Smooth muscle cell (in vitro differentiated cells): Measurements from ENCODE around the gene LSP1. TPM values are rescaled to one million over a fixed set of nuclear protein-coding genes. Genes with fewer than 3 reads are reported as not detected.

Source experiments
- DNase-seq: peaks from one replicate; lab custom pipeline; 2025; ENCODE audit not compliant: unreplicated experiment; lab: John Stamatoyannopoulos, UW
- H2AFZ ChIP-seq: fragments of 200-600 bp; sonication (generic); 2 replicates; pipeline ENCODE4 v1.6.0; 2016; ENCODE audit warnings: antibody characterized with exemption, low read depth, mild to moderate bottlenecking
- H3F3A ChIP-seq: fragments of 200-600 bp; sonication (generic); 2 replicates; pipeline ENCODE4 v1.6.0; 2017; ENCODE audit warnings: antibody characterized with exemption, low read depth
- H3K27ac ChIP-seq: fragments of 200-600 bp; sonication (generic); 2 replicates; pipeline ENCODE4 v1.5.1; 2016; ENCODE audit warnings: low read depth, mild to moderate bottlenecking
- H3K27me3 ChIP-seq: fragments of 200-600 bp; sonication (generic); 2 replicates; pipeline ENCODE4 v1.6.1; 2016; ENCODE audit warnings: low read depth, mild to moderate bottlenecking
- H3K36me3 ChIP-seq: fragments of 200-600 bp; sonication (generic); 2 replicates; pipeline ENCODE4 v1.5.1; 2016; ENCODE audit warnings: low read depth
- H3K4me1 ChIP-seq: fragments of 200-600 bp; sonication (generic); 2 replicates; pipeline ENCODE4 v1.5.1; 2016; ENCODE audit warnings: low read depth
- H3K4me2 ChIP-seq: fragments of 200-600 bp; sonication (generic); 2 replicates; pipeline ENCODE4 v1.6.0; 2016; ENCODE audit warnings: mild to moderate bottlenecking
- H3K4me3 ChIP-seq: fragments of 200-600 bp; sonication (generic); 2 replicates; pipeline ENCODE4 v1.5.1; 2016; ENCODE audit warnings: mild to moderate bottlenecking
- H3K79me2 ChIP-seq: fragments of 200-600 bp; sonication (generic); 2 replicates; pipeline ENCODE4 v1.6.0; 2016; ENCODE audit warnings: low read depth, mild to moderate bottlenecking
- H3K9ac ChIP-seq: fragments of 200-600 bp; sonication (generic); 2 replicates; pipeline ENCODE4 v1.6.0; 2016; ENCODE audit warnings: low read depth
- H3K9me3 ChIP-seq: fragments of 200-600 bp; sonication (generic); replicated peaks from 2 replicates; pipeline ENCODE4 v1.5.1; 2016; ENCODE audit warnings: low read depth
- H4K20me1 ChIP-seq: fragments of 200-600 bp; sonication (generic); 2 replicates; pipeline ENCODE4 v1.6.0; 2016; ENCODE audit warnings: low read depth
- WGBS: methylation state at CpG from one replicate; pipeline ENCODE4 v1.1.7; 2016; ENCODE audit warnings: low lambda C conversion rate; 5-methylcytosine and 5-hydroxymethylcytosine counted together
- polyA plus RNA-seq: library from polyadenylated mRNA; unstranded; fragments of >200 nt; fragmentation: Nextera tagmentation; extraction: Ambion mirVana; gene quantifications from 2 replicates; pipeline ENCODE4 v1.2.1, GENCODE V29; 2016
- total RNA-seq: library from RNA; depleted of rRNA; stranded (reverse); fragments of >200 nt; gene quantifications from 2 replicates; pipeline ENCODE4 v1.2.3, GENCODE V29; 2014
- TF ChIP-seq, protein P1 (sequence below): fragments of 200-600 bp; sonication (generic); IDR thresholded peaks from 2 replicates; pipeline ENCODE4 v1.5.1; 2017; ENCODE audit warnings: borderline replicate concordance, mild to moderate bottlenecking, antibody characterized with exemption; ENCODE audit not compliant: insufficient read depth, poor library complexity, severe bottlenecking

LSP1 gene
- total and polyA plus RNA-seq, 2 experiments from 2014 or later = 2.1 to 13.7 TPM

DNA sequence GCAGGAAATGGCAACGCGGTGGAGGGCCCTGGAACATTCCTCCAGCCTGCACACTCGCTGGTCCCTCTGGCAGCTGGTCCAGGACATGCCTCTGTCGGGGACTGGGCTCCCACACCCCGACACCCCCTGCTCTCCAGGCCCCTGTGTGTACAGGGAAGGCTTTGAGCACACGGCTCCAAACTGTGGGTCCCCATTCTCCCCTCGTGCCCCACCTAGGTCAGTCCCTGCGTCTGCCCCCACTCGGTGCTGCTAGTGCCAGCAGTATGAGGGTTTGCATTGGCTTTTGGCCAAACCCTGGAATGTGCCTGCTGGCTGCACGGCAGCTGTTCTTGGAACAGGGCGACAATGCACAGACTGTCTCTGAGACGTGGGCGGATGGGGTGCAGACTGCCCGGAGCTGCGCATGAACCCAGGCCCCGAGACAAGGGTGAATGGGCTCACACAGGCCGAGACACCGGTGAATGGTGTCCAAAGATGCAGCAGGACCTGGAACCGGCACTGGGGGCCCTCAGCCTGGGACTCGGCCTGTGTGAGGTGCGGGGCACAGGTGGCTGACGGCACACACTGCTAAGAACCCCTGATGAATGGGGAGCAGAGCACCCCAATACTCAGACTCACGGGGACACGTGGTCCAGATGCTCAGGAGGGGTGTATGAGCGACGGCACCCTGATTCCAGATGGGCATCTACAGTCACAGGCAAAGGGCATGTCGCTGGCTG, 25.6 kb upstream of the LSP1 start:
- H3K9ac ChIP-seq = no peak overlapping the region
- no peak overlapping the region for H2AFZ ChIP-seq
- H3K4me2 ChIP-seq = peak overlapping the region; percentile 38
- H3K79me2 ChIP-seq = no peaks in the 10 kb centered on the region
- no peaks in the 10 kb centered on the region for H3K9me3 ChIP-seq
- 46% methylated on average over 26 of the region's 27 CpGs for WGBS
- no peaks in the 10 kb centered on the region for H3F3A ChIP-seq
- H3K4me3 ChIP-seq = no peak overlapping the region
- H3K4me1 ChIP-seq = no peaks in the 10 kb centered on the region
- H3K27ac ChIP-seq = peak overlapping the region; percentile 30
- no peaks in the 10 kb centered on the region for H3K36me3 ChIP-seq
- peak; percentile 64 for DNase-seq
- no peaks in the 10 kb centered on the region for H4K20me1 ChIP-seq
- TF ChIP-seq, protein P1, sequence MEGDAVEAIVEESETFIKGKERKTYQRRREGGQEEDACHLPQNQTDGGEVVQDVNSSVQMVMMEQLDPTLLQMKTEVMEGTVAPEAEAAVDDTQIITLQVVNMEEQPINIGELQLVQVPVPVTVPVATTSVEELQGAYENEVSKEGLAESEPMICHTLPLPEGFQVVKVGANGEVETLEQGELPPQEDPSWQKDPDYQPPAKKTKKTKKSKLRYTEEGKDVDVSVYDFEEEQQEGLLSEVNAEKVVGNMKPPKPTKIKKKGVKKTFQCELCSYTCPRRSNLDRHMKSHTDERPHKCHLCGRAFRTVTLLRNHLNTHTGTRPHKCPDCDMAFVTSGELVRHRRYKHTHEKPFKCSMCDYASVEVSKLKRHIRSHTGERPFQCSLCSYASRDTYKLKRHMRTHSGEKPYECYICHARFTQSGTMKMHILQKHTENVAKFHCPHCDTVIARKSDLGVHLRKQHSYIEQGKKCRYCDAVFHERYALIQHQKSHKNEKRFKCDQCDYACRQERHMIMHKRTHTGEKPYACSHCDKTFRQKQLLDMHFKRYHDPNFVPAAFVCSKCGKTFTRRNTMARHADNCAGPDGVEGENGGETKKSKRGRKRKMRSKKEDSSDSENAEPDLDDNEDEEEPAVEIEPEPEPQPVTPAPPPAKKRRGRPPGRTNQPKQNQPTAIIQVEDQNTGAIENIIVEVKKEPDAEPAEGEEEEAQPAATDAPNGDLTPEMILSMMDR = no peak
- no peaks in the 10 kb centered on the region for H3K27me3 ChIP-seq

DNA sequence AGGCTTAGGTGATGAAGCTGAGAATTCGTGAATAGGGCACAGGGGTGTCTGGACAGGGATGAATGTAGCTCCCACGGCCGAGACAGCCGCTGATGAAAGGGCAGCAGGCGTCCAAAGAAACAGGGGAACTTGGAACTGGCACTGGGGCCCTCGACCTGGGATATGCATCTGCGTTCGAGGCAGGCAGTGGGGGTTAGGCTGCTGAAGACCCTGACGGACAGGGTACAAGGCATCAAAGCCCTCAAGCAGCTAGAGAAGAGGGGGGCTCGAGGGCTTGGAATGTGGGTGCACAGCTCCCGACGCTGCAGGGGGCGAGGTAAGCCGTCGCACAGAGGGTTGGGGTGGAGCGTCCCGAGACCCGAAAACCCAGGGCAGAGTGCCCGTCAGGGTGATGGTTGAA, 25.0 kb upstream of the LSP1 start:
- Histone ChIP-seq H3K79me2 (no peaks in the 10 kb centered on the region), H3K36me3 (no peaks in the 10 kb centered on the region), H4K20me1 (no peaks in the 10 kb centered on the region), H3K4me3 (no peak overlapping the region), H3K9ac (no peak overlapping the region), H3K4me1 (peaks cover 5% of the 10 kb centered on the region), H3K4me2 (peak overlapping the region; percentile 38), H3K27me3 (no peaks in the 10 kb centered on the region), H3K9me3 (no peaks in the 10 kb centered on the region), H2AFZ (no peak overlapping the region), H3K27ac (no peak overlapping the region), H3F3A (no peaks in the 10 kb centered on the region)
- no peak for DNase-seq
- TF ChIP-seq, protein P1 = no peak
- WGBS = 80% methylated on average over 19 of the region's 19 CpGs

DNA sequence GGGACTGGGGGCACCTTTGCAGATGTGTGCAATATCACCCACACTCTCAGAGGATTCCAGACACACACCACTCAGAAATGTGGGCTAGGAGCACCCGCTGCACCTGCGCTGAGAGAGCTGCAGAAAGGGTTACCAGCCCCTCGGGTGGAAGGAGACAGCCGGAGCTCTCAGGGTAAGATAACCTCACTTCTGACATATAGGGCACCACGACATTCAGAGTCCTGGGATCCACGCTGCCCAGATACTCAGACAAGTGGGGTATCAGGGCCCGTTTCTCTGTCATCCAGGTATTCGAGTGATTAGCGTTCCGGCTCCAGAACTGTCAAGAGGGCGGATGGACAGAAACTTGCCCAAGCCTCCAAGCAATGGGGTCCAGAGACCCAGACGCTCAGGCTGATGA, 24.3 kb upstream of the LSP1 start:
- WGBS = 88% methylated on average over 12 of the region's 12 CpGs
- Histone ChIP-seq H3K36me3 (no peaks in the 10 kb centered on the region), H3K9ac (no peak overlapping the region), H3K27me3 (no peaks in the 10 kb centered on the region), H3F3A (no peaks in the 10 kb centered on the region), H3K4me3 (no peak overlapping the region), H3K79me2 (no peaks in the 10 kb centered on the region), H2AFZ (no peak overlapping the region), H3K27ac (no peak overlapping the region), H3K9me3 (no peaks in the 10 kb centered on the region), H4K20me1 (no peaks in the 10 kb centered on the region), H3K4me1 (peaks cover 11% of the 10 kb centered on the region), H3K4me2 (peak overlapping the region; percentile 62)
- DNase-seq = no peak
- TF ChIP-seq, protein P1 = no peak
